Activated T-helper 1 cell treated with anti-CD3 and anti-CD28 coated beads, Interleukin-2, amount 50 U/mL, for 16 hours (primary cell): ENCODE results near the gene TC2N.
"Not testable (repeated sequence)": the region's sequence is repeated elsewhere in the genome, so short reads cannot be mapped to it uniquely, and the experiment has no call there.

Experiments
- DNase-seq, 2 donors: peaks; one replicate each; pipeline ENCODE4 v3.0.0-alpha.2; 2020; ENCODE audit warnings: low read depth in 1 of 2, low spot score in 1 of 2

The TC2N gene

GRCh38 chr14:91755570-91756295, 111.6 kb downstream of the TC2N start:
- no peak for DNase-seq

DNA sequence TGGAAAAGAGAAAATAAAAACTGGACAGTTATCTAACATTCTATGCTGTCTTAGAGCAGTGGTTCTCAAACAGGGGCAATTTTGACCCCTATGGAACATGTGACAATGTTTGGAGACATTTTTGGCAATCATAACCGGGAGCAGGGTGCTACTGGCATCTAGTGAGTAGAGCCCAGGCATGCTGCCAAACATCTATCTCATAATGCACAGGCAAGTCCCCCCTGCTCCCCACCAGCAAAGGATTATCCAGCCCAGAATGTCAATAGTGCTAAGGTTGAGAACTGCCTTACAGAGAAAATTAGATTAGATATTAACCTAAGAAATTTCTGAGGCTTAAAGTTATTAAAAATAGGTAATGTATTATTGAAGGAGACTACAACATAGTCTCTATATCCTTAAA, 112.5 kb downstream of the TC2N start:
- no peak for DNase-seq

DNA sequence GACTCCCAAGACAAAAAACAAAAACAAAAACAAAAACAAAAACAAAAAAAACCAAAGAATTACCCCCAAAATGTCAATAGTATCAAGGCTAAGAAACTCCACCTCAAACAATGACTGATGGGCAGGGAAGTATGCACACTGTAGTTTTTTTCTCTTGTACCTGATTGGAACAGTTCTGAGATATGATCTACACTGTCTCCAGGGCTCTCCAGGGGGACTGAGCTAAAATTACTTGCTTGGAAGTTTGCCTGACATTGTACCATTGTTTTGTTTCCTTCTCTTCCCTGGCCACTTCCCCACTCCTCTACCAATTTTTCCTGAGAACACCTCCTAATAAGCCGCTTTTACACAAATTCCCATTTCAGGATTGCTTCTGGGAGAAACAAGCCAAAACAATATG, 113.2 kb downstream of the TC2N start:
- DNase-seq: no peak

GRCh38 chr14:91753501-91754128, 113.7 kb downstream of the TC2N start:
- DNase-seq: no peak

DNA sequence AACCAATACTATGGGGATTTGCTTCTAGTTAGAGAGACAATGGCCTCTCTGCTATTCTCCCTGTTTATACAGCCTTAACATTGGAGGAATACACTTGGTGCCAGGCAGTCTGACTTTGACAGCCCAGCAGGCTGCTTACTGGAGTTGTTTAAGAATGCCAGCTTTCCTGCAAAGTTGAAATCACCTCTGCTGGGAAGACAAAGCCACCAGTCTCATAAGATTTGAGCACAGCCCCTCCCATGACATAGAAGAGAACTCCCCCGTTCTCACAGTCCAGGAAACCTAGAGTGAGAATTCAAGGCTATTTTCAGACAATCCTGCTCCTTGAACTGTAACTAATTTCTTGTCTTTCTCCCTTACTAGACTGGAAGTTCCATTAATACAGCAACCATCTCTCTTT, 114.4 kb downstream of the TC2N start:
- no peak for DNase-seq

GRCh38 chr14:91751719-91752118, 115.6 kb downstream of the TC2N start:
- DNase-seq: no peak

- DNase-seq: no peak
These were observed 116.6 kb downstream of the TC2N start for GRCh38 chr14:91750634-91751198.

DNA sequence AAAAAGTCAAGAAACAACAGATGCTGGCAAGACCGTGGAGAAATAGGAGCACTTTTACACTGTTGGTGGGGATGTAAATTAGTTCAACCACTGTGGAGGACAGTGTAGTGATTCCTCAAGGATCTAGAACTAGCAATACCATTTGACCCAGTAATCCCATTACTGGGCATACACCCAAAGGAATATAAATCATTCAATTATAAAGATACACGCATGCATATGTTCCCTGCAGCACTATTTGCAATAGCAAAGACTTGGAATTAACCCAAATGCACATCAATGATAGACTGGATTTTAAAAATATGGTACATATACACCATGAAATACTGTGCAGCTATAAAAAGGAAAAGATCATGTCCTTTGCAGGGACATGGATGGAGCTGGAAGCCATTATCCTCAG, 117.5 kb downstream of the TC2N start:
- no peak for DNase-seq

GRCh38 chr14:91748049-91748448, 119.3 kb downstream of the TC2N start:
- DNase-seq: no peak

GRCh38 chr14:91745344-91745743, 122.0 kb downstream of the TC2N start:
- DNase-seq: no peak

DNA sequence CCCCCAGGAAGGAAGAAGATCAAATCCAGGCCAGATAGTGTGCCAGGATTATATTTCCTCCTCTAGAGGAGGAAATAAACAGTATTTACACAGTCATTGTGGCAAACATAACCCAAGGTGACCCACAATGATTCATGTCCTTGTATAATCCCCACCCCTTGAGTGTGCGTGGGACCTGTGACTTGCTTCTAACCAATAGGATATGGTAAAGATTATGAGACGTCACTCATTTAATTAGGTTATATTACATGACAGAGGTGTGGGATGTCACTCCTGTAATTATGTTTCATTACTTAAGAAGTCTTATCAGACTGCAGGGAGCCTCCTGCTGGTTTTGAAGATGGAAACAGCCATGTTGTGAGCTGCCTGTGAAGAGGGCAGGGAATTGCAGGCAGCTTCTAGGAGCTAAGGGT, 123.3 kb downstream of the TC2N start:
- no peak for DNase-seq

GRCh38 chr14:91743305-91743653, 124.1 kb downstream of the TC2N start:
- DNase-seq: no peak

- DNase-seq: no peak
These were observed 124.6 kb downstream of the TC2N start for GRCh38 chr14:91742621-91743304.

- not testable (repeated sequence) for DNase-seq
These were observed 127.5 kb downstream of the TC2N start for GRCh38 chr14:91739867-91740266.

- DNase-seq: no peak
These were observed 129.7 kb downstream of the TC2N start for GRCh38 chr14:91737619-91738018.

- DNase-seq: no peak
These were observed 134.4 kb downstream of the TC2N start for GRCh38 chr14:91732859-91733477.

- DNase-seq: no peak
These were observed 134.9 kb downstream of the TC2N start for GRCh38 chr14:91732439-91732838.

DNA sequence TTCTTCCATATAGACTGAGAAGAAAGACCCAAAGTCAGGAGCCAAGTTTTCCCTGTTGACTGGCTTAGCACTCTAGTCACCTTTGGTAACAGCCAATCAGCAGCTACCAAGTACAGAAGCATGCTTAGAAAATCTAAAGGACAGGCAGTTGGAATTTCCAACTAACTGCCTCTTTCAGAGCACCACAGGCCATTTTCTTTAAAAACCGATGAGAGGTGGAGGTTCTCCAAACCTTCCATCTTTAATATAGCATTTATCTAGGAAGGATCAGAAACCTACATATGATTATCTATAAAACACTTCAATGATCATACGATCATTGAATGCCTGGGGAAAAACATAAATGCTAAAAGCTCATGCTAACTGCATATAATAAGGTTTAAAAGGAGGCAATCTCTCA, 135.3 kb downstream of the TC2N start, which contains the start of gene CATSPERB:
Gene CATSPERB, minus strand, starts transcription at position 101 of the 400 bp plus-strand sequence. CDS start 2,607 bp downstream, outside the sequence.
- no peak for DNase-seq

GRCh38 chr14:91731018-91731417, 136.3 kb downstream of the TC2N start:
- DNase-seq: no peak

- DNase-seq: no peak
These were observed 137.6 kb downstream of the TC2N start for GRCh38 chr14:91729756-91730155.
